H9 (cell line): ENCODE results near the gene SPIB. TPM values are rescaled to one million over a fixed set of nuclear protein-coding genes. Genes with fewer than 3 reads are reported as not detected.

Experiments used
- DNase-seq: peaks from one replicate; pipeline ENCODE4 v3.0.0-alpha.2; 2017
- H2AFZ ChIP-seq: one replicate; pipeline ENCODE4 v1.6.1; 2013; ENCODE audit warnings: mild to moderate bottlenecking, low read length, control low read depth, moderate library complexity
- H2AK5ac ChIP-seq: 2 replicates; pipeline ENCODE4 v1.6.1; 2013; ENCODE audit warnings: low read length, control low read depth, mixed read lengths; ENCODE audit not compliant: insufficient read length
- H2BK120ac ChIP-seq: one replicate; pipeline ENCODE4 v1.6.1; 2013; ENCODE audit warnings: low read depth, mild to moderate bottlenecking, low read length, control low read depth, inconsistent platforms; ENCODE audit not compliant: poor library complexity, severe bottlenecking
- H2BK12ac ChIP-seq: 2 replicates; pipeline ENCODE4 v1.6.1; 2013; ENCODE audit warnings: low read length, control low read depth, mixed read lengths, low read depth; ENCODE audit not compliant: insufficient read length
- H2BK15ac ChIP-seq: 2 replicates; pipeline ENCODE4 v1.6.1; 2013; ENCODE audit warnings: low read depth, low read length, control low read depth
- H2BK20ac ChIP-seq: one replicate; pipeline ENCODE4 v1.6.1; 2013; ENCODE audit warnings: low read depth, mild to moderate bottlenecking, low read length, control low read depth, inconsistent platforms; ENCODE audit not compliant: poor library complexity, severe bottlenecking
- H2BK5ac ChIP-seq: 2 replicates; pipeline ENCODE4 v1.6.1; 2013; ENCODE audit warnings: low read length, control low read depth, mixed read lengths; ENCODE audit not compliant: insufficient read length
- H3K14ac ChIP-seq: 2 replicates; pipeline ENCODE4 v1.6.1; 2013; ENCODE audit warnings: low read length, control low read depth; ENCODE audit not compliant: insufficient read depth
- H3K18ac ChIP-seq: 2 replicates; pipeline ENCODE4 v1.6.1; 2013; ENCODE audit warnings: low read depth, mild to moderate bottlenecking, mixed read lengths, low read length, control low read depth; ENCODE audit not compliant: insufficient read length
- H3K23ac ChIP-seq: 2 replicates; pipeline ENCODE4 v1.6.1; 2013; ENCODE audit warnings: low read length, control low read depth, mixed read lengths, low read depth; ENCODE audit not compliant: insufficient read length
- H3K23me2 ChIP-seq: 2 replicates; pipeline ENCODE4 v1.6.1; 2013; ENCODE audit warnings: low read depth, mild to moderate bottlenecking, mixed read lengths, low read length, control low read depth; ENCODE audit not compliant: insufficient read length, poor library complexity, severe bottlenecking
- H3K27ac ChIP-seq: 2 replicates; pipeline ENCODE4 v1.5.1; 2013; ENCODE audit warnings: low read length, control low read depth, mixed read lengths, low read depth; ENCODE audit not compliant: insufficient read length
- H3K27me3 ChIP-seq: 2 replicates; pipeline ENCODE4 v1.6.1; 2013; ENCODE audit warnings: low read length, control low read depth, inconsistent platforms; ENCODE audit not compliant: insufficient read depth
- H3K4ac ChIP-seq: 2 replicates; pipeline ENCODE4 v1.6.1; 2013; ENCODE audit warnings: low read depth, mild to moderate bottlenecking, control low read depth, inconsistent platforms, low read length, moderate library complexity
- H3K4me1 ChIP-seq: 2 replicates; pipeline ENCODE4 v1.6.1; 2013; ENCODE audit warnings: low read length, control low read depth, inconsistent platforms; ENCODE audit not compliant: insufficient read depth
- H3K4me2 ChIP-seq: 2 replicates; pipeline ENCODE4 v1.6.1; 2013; ENCODE audit warnings: low read length, control low read depth, mixed read lengths; ENCODE audit not compliant: insufficient read length, insufficient read depth
- H3K56ac ChIP-seq: 2 replicates; pipeline ENCODE4 v1.6.1; 2013; ENCODE audit warnings: low read depth, mild to moderate bottlenecking, mixed read lengths, low read length, control low read depth; ENCODE audit not compliant: insufficient read length
- H3K79me1 ChIP-seq: 2 replicates; pipeline ENCODE4 v1.6.1; 2013; ENCODE audit warnings: low read depth, mild to moderate bottlenecking, moderate library complexity, low read length, control low read depth, inconsistent platforms; ENCODE audit not compliant: insufficient read depth, poor library complexity, severe bottlenecking
- H3K79me2 ChIP-seq: 2 replicates; pipeline ENCODE4 v1.6.1; 2013; ENCODE audit warnings: low read length, control low read depth, inconsistent platforms; ENCODE audit not compliant: insufficient read depth
- H3K9ac ChIP-seq: 2 replicates; pipeline ENCODE4 v1.6.1; 2013; ENCODE audit warnings: low read length, control low read depth, mixed read lengths; ENCODE audit not compliant: insufficient read length; ENCODE audit errors: extremely low read depth
- H3K9me3 ChIP-seq: one replicate; pipeline ENCODE4 v1.6.1; 2013; ENCODE audit warnings: low read depth, low read length, inconsistent platforms; ENCODE audit not compliant: control insufficient read depth
- H3T11ph ChIP-seq: one replicate; pipeline ENCODE4 v1.6.1; 2013; ENCODE audit warnings: mild to moderate bottlenecking, low read length, control low read depth, inconsistent platforms
- H4K20me1 ChIP-seq: one replicate; pipeline ENCODE4 v1.6.1; 2013; ENCODE audit not compliant: control insufficient read depth, insufficient read length, insufficient read depth
- H4K5ac ChIP-seq: 2 replicates; pipeline ENCODE4 v1.6.1; 2013; ENCODE audit warnings: low read depth, mild to moderate bottlenecking, mixed read lengths, low read length, control low read depth; ENCODE audit not compliant: insufficient read length
- H4K8ac ChIP-seq: replicated peaks from 2 replicates; pipeline ENCODE4 v1.6.1; 2013; ENCODE audit warnings: low read length, control low read depth, mixed read lengths, low read depth; ENCODE audit not compliant: insufficient read length
- H4K91ac ChIP-seq: 2 replicates; pipeline ENCODE4 v1.6.1; 2013; ENCODE audit warnings: low read depth, mild to moderate bottlenecking, moderate library complexity, mixed read lengths, low read length, control low read depth; ENCODE audit not compliant: insufficient read length
- H3K27ac Mint-ChIP-seq, 3 experiments: 2 replicates in 2 of 3; 3 replicates in 1 of 3; pipeline ENCODE4 v1.8.0; 2020 to 2021; ENCODE audit warnings: mixed read lengths in 3 of 3, mild to moderate bottlenecking in 1 of 3, moderate library complexity in 1 of 3
- H3K27me3 Mint-ChIP-seq: 2 replicates; pipeline ENCODE4 v1.8.0; 2021; ENCODE audit warnings: low read depth, mild to moderate bottlenecking, moderate library complexity, mixed read lengths
- H3K36me3 Mint-ChIP-seq, 3 experiments: 2 replicates in 2 of 3; 3 replicates in 1 of 3; pipeline ENCODE4 v1.8.0; 2020 to 2021; ENCODE audit warnings: low read depth in 3 of 3, mixed read lengths in 3 of 3; ENCODE audit not compliant: insufficient read depth in 1 of 3
- H3K4me1 Mint-ChIP-seq, 2 experiments: 2 replicates each; pipeline ENCODE4 v1.8.0; 2020; ENCODE audit warnings: mixed read lengths in 2 of 2
- H3K4me3 Mint-ChIP-seq, 2 experiments: 2 replicates in 1 of 2; 3 replicates in 1 of 2; pipeline ENCODE4 v1.8.0; 2020 to 2021; ENCODE audit warnings: mild to moderate bottlenecking in 2 of 2, mixed read lengths in 2 of 2, moderate library complexity in 1 of 2
- H3K9me3 Mint-ChIP-seq, 2 experiments: 2 replicates in 1 of 2; 3 replicates in 1 of 2; pipeline ENCODE4 v1.8.0; 2020; ENCODE audit warnings: mild to moderate bottlenecking in 2 of 2, mixed read lengths in 2 of 2, moderate library complexity in 1 of 2
- CTCF ChIP-seq: fragments of 200-600 bp; sonication (generic); conservative IDR thresholded peaks from 3 replicates; pipeline ENCODE4 v1.8.0; 2021; ENCODE audit warnings: antibody characterized with exemption, mild to moderate bottlenecking
- WGBS: extraction: QIAGEN DNeasy Blood & Tissue Kit; methylation state at CpG from one replicate; pipeline ENCODE4 v1.1.7; 2013; ENCODE audit warnings: missing lambda C conversion rate, low lambda C conversion rate, mixed read lengths; ENCODE audit not compliant: insufficient read length; ENCODE audit errors: extremely low coverage; 5-methylcytosine and 5-hydroxymethylcytosine counted together
- total RNA-seq: library from RNA; stranded (reverse); gene quantifications from 2 replicates; pipeline ENCODE4 v1.2.1, GENCODE V29; 2021

The SPIB gene
- total RNA-seq, 1 experiment from 2014 or later = 33.3 TPM

GRCh38 chr19:50458396-50459066, 39.8 kb downstream of the SPIB start:
- H3K4me2 ChIP-seq = no peak overlapping the region
- TF ChIP-seq CTCF = no peak
- H4K8ac ChIP-seq = no peak overlapping the region
- H3K9me3 ChIP-seq = no peaks in the 10 kb centered on the region
- no peak overlapping the region for H4K5ac ChIP-seq
- H2BK120ac ChIP-seq = no peak overlapping the region
- H2AK5ac ChIP-seq = no peak overlapping the region
- no peak overlapping the region for H2BK15ac ChIP-seq
- Mint-ChIP-seq H3K4me1 (peaks cover 2 to 7% of the 10 kb centered on the region in 2 experiments), H3K27ac (no peak overlapping the region), H3K4me3 (no peak overlapping the region), H3K27me3 (peaks cover 15% of the 10 kb centered on the region), H3K9me3 (no peaks in the 10 kb centered on the region; a peak in 1 of 5 replicates), H3K36me3 (peaks cover 0 to 3% (median 2%) of the 10 kb centered on the region in 3 experiments; a peak in 2 of 7 replicates)
- H3K4ac ChIP-seq = no peak overlapping the region
- no peak overlapping the region for H2BK12ac ChIP-seq
- no peak overlapping the region for H4K91ac ChIP-seq
- H2BK5ac ChIP-seq = no peak overlapping the region
- H2AFZ ChIP-seq = no peak overlapping the region
- no peak for DNase-seq
- H3K79me1 ChIP-seq = no peaks in the 10 kb centered on the region
- no peaks in the 10 kb centered on the region for H3K23me2 ChIP-seq
- no CpG with 5 or more reads among the region's 50 CpGs for WGBS
- H3T11ph ChIP-seq = no peak overlapping the region
- no peaks in the 10 kb centered on the region for H3K4me1 ChIP-seq
- H4K20me1 ChIP-seq = peaks cover 6% of the 10 kb centered on the region
- no peak overlapping the region for H2BK20ac ChIP-seq
- no peak overlapping the region for H3K56ac ChIP-seq
- no peak overlapping the region for H3K18ac ChIP-seq
- no peak overlapping the region for H3K27ac ChIP-seq
- H3K23ac ChIP-seq = no peak overlapping the region
- no peak overlapping the region for H3K9ac ChIP-seq
- H3K79me2 ChIP-seq = no peaks in the 10 kb centered on the region
- H3K14ac ChIP-seq = no peak overlapping the region
- no peaks in the 10 kb centered on the region for H3K27me3 ChIP-seq
